NCI-H2107 (cell line): Measurements from ENCODE around the gene CDH11.

ENCODE experiments used
- DNase-seq: peaks from one replicate; lab custom pipeline; 2025; lab: John Stamatoyannopoulos, UW

Gene CDH11

GRCh38 chr16:65024767-65025178, 97.1 kb downstream of the CDH11 start:
- no peak for DNase-seq

- DNase-seq, result no peak
Measured at GRCh38 chr16:65023802-65024201, 98.1 kb downstream of the CDH11 start.

- DNase-seq, result no peak
Measured at GRCh38 chr16:65021852-65022595, 99.8 kb downstream of the CDH11 start.

GRCh38 chr16:65016754-65017153, 105.1 kb downstream of the CDH11 start:
- DNase-seq, result no peak

GRCh38 chr16:65015599-65015998, 106.3 kb downstream of the CDH11 start:
- DNase-seq, result no peak

- DNase-seq, result no peak
Measured at GRCh38 chr16:65012357-65012756, 109.5 kb downstream of the CDH11 start.

GRCh38 chr16:65010125-65010524, 111.7 kb downstream of the CDH11 start:
- DNase-seq, result no peak

GRCh38 chr16:65005696-65006095, 116.2 kb downstream of the CDH11 start:
- no peak for DNase-seq

GRCh38 chr16:65004570-65004969, 117.3 kb downstream of the CDH11 start:
- no peak for DNase-seq

GRCh38 chr16:65003621-65004020, 118.2 kb downstream of the CDH11 start:
- no peak for DNase-seq

- DNase-seq, result no peak
Measured at GRCh38 chr16:65002265-65002664, 119.6 kb downstream of the CDH11 start.

- DNase-seq, result no peak
Measured at GRCh38 chr16:65000654-65001053, 121.2 kb downstream of the CDH11 start.

- DNase-seq, result no peak
Measured at GRCh38 chr16:64997751-64998150, 124.1 kb downstream of the CDH11 start.

GRCh38 chr16:64997121-64997520, 124.7 kb downstream of the CDH11 start:
- DNase-seq, result no peak

- no peak for DNase-seq
Measured at GRCh38 chr16:64996641-64997040, 125.2 kb downstream of the CDH11 start.

GRCh38 chr16:64993464-64993863, 128.4 kb downstream of the CDH11 start:
- no peak for DNase-seq

- no peak for DNase-seq
Measured at GRCh38 chr16:64991001-64991400, 130.9 kb downstream of the CDH11 start.

- DNase-seq, result no peak
Measured at GRCh38 chr16:64990101-64990500, 131.8 kb downstream of the CDH11 start.

- DNase-seq, result no peak
Measured at GRCh38 chr16:64989050-64989449, 132.8 kb downstream of the CDH11 start.

GRCh38 chr16:64983963-64984362, 137.9 kb downstream of the CDH11 start:
- no peak for DNase-seq

GRCh38 chr16:64983231-64983630, 138.6 kb downstream of the CDH11 start:
- no peak for DNase-seq

GRCh38 chr16:64982581-64982980, 139.3 kb downstream of the CDH11 start:
- DNase-seq, result no peak

GRCh38 chr16:64981568-64982281, 140.1 kb downstream of the CDH11 start:
- DNase-seq, result no peak
